IPS DF 6.9 (cell line): Measurements from ENCODE around the gene ARFGEF2.
"Not testable (repeated sequence)": the region's sequence is repeated elsewhere in the genome, so short reads cannot be mapped to it uniquely, and the experiment has no call there.

Experiments used
- DNase-seq: peaks from one replicate; pipeline ENCODE4 v3.0.0-alpha.2; 2013; ENCODE audit warnings: low read depth, low spot score
- H3K27ac ChIP-seq: one replicate; pipeline ENCODE4 v1.5.1; 2013; ENCODE audit warnings: low read length, control low read depth
- H3K27me3 ChIP-seq: 2 replicates; pipeline ENCODE4 v1.6.1; 2013; ENCODE audit warnings: mild to moderate bottlenecking, low read length; ENCODE audit not compliant: control insufficient read depth, insufficient read depth
- H3K36me3 ChIP-seq: 2 replicates; pipeline ENCODE4 v1.6.1; 2013; ENCODE audit warnings: low read length; ENCODE audit not compliant: control insufficient read depth, insufficient read depth
- H3K4me1 ChIP-seq: 2 replicates; pipeline ENCODE4 v1.6.1; 2013; ENCODE audit warnings: low read length; ENCODE audit not compliant: control insufficient read depth, insufficient read depth
- H3K4me3 ChIP-seq: 2 replicates; pipeline ENCODE4 v1.5.1; 2013; ENCODE audit warnings: mild to moderate bottlenecking, low read length
- H3K9me3 ChIP-seq: 2 replicates; pipeline ENCODE4 v1.6.1; 2013; ENCODE audit warnings: low read length, inconsistent platforms; ENCODE audit not compliant: control insufficient read depth, insufficient read depth
- WGBS: extraction: QIAGEN DNeasy Blood & Tissue Kit; methylation state at CpG from one replicate; pipeline ENCODE4 v1.1.7; 2013; ENCODE audit warnings: mixed read lengths, missing lambda C conversion rate; ENCODE audit not compliant: insufficient read length, insufficient coverage; 5-methylcytosine and 5-hydroxymethylcytosine counted together

ARFGEF2 gene

GRCh38 chr20:48928832-48929725 lies 7.6 kb downstream of the ARFGEF2 start:
- no peaks in the 10 kb centered on the region for H3K27me3 ChIP-seq
- no peak for DNase-seq
- no CpG with 5 or more reads among the region's 3 CpGs for WGBS
- no peak overlapping the region for H3K27ac ChIP-seq
- H3K4me1 ChIP-seq = no peaks in the 10 kb centered on the region
- H3K36me3 ChIP-seq = no peaks in the 10 kb centered on the region
- no peaks in the 10 kb centered on the region for H3K9me3 ChIP-seq
- no peak overlapping the region for H3K4me3 ChIP-seq

- no peak overlapping the region for H3K27ac ChIP-seq
- no CpG with 5 or more reads among the region's 6 CpGs for WGBS
- no peak overlapping the region for H3K4me3 ChIP-seq
- no peak for DNase-seq
- no peaks in the 10 kb centered on the region for H3K9me3 ChIP-seq
- H3K27me3 ChIP-seq = no peaks in the 10 kb centered on the region
- H3K36me3 ChIP-seq = no peaks in the 10 kb centered on the region
- H3K4me1 ChIP-seq = no peaks in the 10 kb centered on the region
Measured at GRCh38 chr20:48930035-48930434, 8.5 kb downstream of the ARFGEF2 start.

GRCh38 chr20:48930878-48931277 lies 9.4 kb downstream of the ARFGEF2 start:
- Histone ChIP-seq H3K4me3 (no peak overlapping the region), H3K9me3 (no peaks in the 10 kb centered on the region), H3K27ac (no peak overlapping the region), H3K27me3 (no peaks in the 10 kb centered on the region), H3K4me1 (no peaks in the 10 kb centered on the region), H3K36me3 (no peaks in the 10 kb centered on the region)
- 100% methylated on average over 4 of the region's 7 CpGs for WGBS
- DNase-seq = no peak

GRCh38 chr20:48931527-48932374 lies 10.2 kb downstream of the ARFGEF2 start:
- Histone ChIP-seq H3K4me3 (no peak overlapping the region), H3K27me3 (no peaks in the 10 kb centered on the region), H3K27ac (no peak overlapping the region), H3K9me3 (no peaks in the 10 kb centered on the region), H3K4me1 (no peaks in the 10 kb centered on the region), H3K36me3 (no peaks in the 10 kb centered on the region)
- 100% methylated on average over 3 of the region's 9 CpGs for WGBS
- no peak for DNase-seq

GRCh38 chr20:48932375-48932941 lies 10.9 kb downstream of the ARFGEF2 start:
- Histone ChIP-seq H3K36me3 (no peaks in the 10 kb centered on the region), H3K4me1 (no peaks in the 10 kb centered on the region), H3K27me3 (no peaks in the 10 kb centered on the region), H3K27ac (no peak overlapping the region), H3K4me3 (no peak overlapping the region), H3K9me3 (no peaks in the 10 kb centered on the region)
- WGBS = no CpG with 5 or more reads among the region's 8 CpGs
- no peak for DNase-seq

- WGBS = no CpG with 5 or more reads among the region's 15 CpGs
Measured at GRCh38 chr20:48933017-48933766, 11.7 kb downstream of the ARFGEF2 start.

GRCh38 chr20:48934273-48934877 lies 12.9 kb downstream of the ARFGEF2 start:
- WGBS = no CpG with 5 or more reads among the region's 5 CpGs
- not testable (repeated sequence) for H3K36me3 ChIP-seq, H3K4me1 ChIP-seq, DNase-seq, H3K27me3 ChIP-seq, H3K27ac ChIP-seq, H3K4me3 ChIP-seq, H3K9me3 ChIP-seq

More at GRCh38 chr20:48933017-48933766, 11.7 kb downstream of the ARFGEF2 start:
- Histone ChIP-seq H3K27ac (no peak overlapping the region), H3K4me3 (no peak overlapping the region), H3K9me3 (no peaks in the 10 kb centered on the region), H3K4me1 (no peaks in the 10 kb centered on the region), H3K36me3 (no peaks in the 10 kb centered on the region), H3K27me3 (no peaks in the 10 kb centered on the region)
- DNase-seq = no peak

GRCh38 chr20:48934966-48935365 lies 13.5 kb downstream of the ARFGEF2 start:
- H3K27ac ChIP-seq, H3K9me3 ChIP-seq, H3K4me1 ChIP-seq, H3K36me3 ChIP-seq, H3K27me3 ChIP-seq, H3K4me3 ChIP-seq, DNase-seq: not testable (repeated sequence)
- no CpG with 5 or more reads among the region's 7 CpGs for WGBS

- H3K4me1 ChIP-seq = not testable (repeated sequence)
Measured at GRCh38 chr20:48936178-48936577, 14.7 kb downstream of the ARFGEF2 start.

More at GRCh38 chr20:48936178-48936577, 14.7 kb downstream of the ARFGEF2 start:
- H3K36me3 ChIP-seq, DNase-seq, H3K9me3 ChIP-seq, H3K27ac ChIP-seq, H3K27me3 ChIP-seq, H3K4me3 ChIP-seq: not testable (repeated sequence)
- WGBS = no CpG with 5 or more reads among the region's 30 CpGs
